Hepatic stellate cell (primary cell): ENCODE measurements around the gene IKZF4.
A peak's percentile ranks its signal among the peaks of the same experiment; 100 is the strongest.

Source experiments
- DNase-seq: peaks from one replicate; pipeline ENCODE4 v3.0.0; 2011; ENCODE audit warnings: low spot score

Gene IKZF4

GRCh38 chr12:56082967-56083366, 62.1 kb downstream of the IKZF4 start:
- no peak for DNase-seq

GRCh38 chr12:56084958-56085543, 64.2 kb downstream of the IKZF4 start:
- peak; percentile 26 for DNase-seq

GRCh38 chr12:56086096-56086495, 65.3 kb downstream of the IKZF4 start:
- no peak for DNase-seq

GRCh38 chr12:56086608-56087007, 65.8 kb downstream of the IKZF4 start:
- no peak for DNase-seq

- DNase-seq, result no peak
Observed at GRCh38 chr12:56087220-56087619, 66.4 kb downstream of the IKZF4 start.
